NK-92 (cell line): ENCODE results near the gene TTC16.

ENCODE experiments used
- DNase-seq: peaks from one replicate; lab custom pipeline; 2025; ENCODE audit not compliant: unreplicated experiment; lab: John Stamatoyannopoulos, UW

Gene TTC16

DNA sequence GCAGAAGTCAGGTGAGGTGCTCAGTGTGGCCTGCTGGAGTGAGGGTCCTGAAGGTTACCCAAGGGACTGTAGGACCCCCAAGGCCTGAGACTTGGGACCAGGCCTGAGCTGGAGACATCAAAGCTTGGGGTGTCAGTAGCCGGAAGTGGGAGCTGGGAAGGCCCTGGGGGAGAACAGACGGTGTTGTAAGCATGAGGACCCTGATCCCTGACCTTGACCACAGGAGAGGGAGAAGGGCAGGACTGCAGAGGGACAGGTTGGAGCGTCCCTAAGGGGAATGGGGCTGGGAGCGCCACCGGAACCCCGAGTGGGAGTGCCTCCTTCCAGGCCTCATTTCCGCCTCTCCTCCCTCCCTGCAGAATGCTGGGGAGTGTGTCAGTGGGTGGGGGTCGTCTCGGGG lies 533 bp downstream of the TTC16 start:
- no peak for DNase-seq

DNA sequence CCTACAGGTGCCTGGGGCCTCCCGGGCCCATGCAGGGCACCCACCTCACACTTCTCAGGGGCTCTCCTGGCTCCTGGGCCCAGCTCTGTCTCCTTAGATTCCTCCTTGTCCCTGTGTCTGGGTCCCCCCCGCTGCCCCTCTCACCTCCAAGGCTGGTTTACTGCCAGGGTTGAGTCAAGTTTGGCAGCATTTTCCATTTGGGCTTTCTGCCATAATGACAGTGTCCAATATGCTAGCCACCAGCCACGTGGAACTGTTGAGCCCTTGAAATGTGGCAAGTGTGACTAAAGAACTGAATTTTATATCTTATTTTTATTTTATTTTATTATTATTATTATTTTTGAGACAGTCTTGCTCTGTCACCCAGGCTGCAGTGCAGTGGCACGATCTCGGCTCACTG lies 1.9 kb downstream of the TTC16 start:
- DNase-seq: no peak

DNA sequence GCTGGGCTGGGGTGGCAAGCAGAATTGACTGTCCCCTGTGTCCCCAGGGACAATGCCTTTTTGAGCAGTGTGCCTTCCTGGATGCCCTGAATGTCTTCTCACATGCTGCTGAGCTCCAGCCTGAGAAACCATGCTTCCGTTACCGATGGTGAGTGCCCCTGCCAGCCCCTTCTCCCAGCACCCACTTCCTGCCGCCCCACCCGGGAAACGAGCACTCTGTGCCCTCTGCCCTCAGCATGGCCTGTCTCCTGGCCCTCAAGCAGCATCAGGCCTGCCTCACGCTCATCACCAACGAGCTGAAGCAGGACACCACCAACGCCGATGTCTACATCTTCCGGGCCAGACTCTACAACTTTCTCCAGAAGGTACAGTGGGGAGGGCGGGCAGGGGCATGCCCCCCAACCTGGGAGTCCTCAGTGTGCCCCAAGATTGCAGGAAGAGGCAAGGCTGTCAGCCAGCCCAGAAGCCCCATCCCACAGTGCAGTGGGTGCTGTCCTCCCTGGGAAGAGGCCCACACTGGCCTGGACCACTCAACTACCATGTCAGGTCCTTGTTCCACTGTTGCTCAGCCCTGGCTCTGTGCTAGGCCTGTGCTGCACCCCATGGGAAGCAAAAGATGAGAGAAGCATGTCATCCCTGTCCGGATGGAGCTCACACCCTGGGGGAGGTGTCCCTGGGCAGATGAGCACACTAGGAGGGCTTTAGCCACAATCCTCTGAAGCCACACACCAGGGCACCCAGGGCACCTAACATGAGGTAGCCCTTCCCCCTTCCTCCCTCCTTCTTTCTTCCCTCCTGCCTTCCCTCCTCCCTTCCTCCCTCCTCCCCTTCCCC lies 4.4 kb downstream of the TTC16 start:
- no peak for DNase-seq

DNA sequence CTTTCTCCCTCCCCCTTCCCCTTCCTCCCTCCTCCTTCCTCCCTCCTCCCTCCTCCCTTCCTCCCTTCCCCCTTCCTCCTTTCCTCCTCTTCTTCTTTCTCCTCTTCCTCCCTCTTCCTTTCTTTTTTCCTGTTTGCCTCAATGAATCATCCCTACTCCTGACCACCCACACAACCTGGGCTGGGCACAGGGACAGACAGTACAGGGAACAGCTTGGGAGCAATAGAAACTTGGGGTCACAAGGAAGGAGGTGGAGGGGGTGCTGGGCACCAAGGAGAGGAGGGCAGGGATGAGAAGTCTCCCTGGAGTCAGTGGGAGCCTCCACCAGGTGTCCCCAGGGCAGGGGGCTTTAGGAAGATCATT lies 5.0 kb downstream of the TTC16 start:
- no peak for DNase-seq

DNA sequence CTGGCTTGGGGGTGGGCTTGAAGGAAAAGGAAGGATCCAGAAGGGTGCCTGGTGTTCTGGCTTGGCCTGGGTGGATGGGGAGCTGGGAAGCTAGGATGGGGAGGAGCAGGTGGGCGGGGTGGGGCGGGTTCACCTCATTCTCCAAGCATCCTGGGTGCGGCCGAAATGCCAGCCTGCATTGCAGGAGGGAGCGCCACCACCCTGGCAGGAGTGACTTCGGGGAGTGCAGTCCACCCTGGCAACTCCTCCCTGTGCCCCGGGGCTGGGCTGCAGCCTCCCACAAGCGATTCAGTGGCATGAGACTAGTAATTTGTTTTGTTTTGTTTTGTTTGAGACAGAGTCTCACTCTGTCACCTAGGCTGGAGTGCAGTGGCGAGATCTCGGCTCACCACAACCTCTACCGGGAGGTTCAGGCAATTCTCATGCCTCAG lies 5.5 kb downstream of the TTC16 start:
- DNase-seq: no peak

DNA sequence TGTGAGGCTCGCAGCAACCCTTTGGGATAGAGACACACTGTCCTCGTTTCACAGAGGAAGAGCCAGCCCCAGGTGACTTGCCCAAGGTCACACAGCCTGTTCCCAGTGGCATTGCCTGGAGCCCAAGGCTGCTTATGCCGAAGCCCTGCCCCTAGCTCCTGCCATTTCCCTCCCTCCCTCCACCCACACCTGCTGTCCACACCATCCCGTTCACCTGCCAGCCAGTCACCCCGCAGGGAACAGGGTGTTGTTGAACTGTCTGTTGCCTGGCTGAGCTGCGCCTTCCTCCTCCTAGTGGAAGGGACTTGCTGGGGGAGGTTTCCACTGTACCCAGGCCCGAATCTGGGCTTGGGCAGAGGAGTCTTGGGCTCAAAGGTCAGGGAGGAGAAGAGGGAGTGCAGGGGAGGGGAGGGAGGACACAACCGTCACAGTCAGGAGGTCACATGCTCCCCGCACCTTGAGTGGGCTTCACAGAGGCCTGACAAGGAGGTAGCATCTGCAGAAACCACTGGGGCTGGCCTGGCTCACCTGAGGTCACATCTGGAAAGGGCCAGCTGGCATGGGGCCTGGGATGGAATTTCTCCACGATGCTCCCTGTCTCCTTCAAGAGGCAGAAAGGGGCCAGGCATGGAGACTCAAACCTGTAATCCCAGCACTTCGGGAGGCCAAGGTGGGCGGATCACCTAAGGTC lies 6.3 kb downstream of the TTC16 start:
- no peak for DNase-seq

DNA sequence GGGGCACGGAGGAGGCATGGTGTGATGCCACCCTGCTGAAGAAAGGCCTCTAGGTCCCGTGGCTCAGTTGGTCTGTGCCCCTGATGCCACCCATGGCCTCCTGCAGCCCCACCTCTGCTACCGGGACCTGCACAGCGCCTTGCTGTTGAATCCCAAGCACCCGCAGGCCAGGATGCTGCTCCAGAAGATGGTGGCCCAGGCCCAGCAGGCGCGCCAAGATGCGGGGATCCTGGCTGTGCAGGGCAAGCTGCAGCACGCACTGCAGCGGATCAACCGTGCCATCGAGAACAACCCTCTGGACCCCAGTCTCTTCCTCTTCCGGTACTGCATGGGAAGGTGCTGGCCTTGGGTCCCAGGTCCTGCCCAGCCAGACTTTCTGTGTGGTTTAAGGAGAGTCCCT lies 7.1 kb downstream of the TTC16 start:
- DNase-seq: no peak

DNA sequence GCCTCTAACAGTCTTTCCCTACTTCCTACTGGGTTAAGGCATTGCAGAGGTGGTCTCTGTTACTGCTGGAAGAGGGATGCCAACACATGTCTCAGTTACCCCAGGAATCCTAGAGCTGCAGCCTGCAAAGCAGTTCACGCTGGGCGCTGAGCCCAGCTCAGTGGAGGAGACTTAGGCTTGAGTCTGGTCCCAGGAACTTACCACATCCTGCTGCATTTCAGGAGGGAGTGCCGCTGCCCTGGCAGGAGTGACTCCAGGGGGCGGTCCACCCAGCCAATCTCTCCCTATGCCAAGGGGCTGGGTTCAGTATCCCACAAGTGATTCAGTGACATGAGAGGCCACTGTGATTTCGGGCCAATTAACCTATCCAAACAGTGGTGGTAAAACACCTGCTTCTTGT lies 7.6 kb downstream of the TTC16 start:
- DNase-seq: no peak

DNA sequence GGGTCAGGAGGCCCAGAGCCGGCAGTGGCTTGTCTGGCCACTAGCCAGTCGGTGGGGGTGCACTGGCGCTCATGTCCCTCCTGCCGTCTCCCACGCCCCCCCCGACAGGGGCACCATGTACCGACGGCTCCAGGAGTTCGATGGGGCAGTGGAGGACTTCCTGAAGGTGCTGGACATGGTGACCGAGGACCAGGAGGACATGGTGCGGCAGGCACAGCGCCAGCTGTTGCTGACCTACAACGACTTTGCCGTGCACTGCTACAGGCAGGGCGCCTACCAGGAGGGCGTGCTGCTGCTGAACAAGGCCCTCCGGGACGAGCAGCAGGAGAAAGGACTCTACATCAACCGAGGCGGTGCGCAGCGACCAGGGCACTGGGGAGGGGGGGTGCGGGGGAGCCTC lies 8.1 kb downstream of the TTC16 start:
- no peak for DNase-seq

DNA sequence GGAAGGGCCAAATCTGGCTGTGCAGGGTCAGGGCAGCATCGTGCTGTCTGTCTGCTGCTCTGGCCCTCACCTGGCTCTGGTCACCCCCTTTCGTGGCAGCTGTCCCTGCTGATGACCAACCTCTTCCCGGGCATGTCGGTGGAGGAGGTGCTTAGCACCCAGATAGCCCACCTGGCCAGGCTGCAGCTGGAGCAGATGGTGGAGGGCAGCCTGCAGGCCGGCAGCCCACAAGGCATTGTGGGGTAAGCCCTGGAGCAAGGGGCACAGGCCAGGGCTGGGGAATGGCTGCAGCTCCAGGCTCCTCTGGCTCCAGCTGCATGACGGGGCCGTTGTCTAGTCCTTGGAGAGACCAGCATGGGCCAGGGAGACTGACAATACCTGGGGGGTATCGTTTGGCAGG lies 11.0 kb downstream of the TTC16 start:
- DNase-seq: no peak

DNA sequence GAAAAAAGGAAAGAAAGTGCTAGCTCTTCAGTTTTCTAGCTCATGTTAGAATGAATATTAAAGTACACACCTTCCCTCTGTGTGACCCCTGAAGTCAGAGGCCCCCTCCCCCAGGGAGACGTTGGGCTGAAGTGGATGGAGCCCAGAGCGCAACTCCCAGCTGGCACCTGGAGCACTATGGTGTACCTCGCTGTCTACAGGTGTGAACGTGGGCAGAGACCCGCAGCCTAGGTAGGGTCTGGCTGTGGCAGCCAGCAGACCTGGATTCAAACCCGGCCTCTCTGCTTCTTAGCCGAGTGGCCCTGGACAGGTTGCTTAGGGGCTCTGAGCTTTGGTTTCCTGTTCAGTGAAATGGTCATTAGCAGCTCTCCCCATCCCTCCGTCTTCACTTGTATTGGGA lies 12.9 kb downstream of the TTC16 start:
- no peak for DNase-seq

DNA sequence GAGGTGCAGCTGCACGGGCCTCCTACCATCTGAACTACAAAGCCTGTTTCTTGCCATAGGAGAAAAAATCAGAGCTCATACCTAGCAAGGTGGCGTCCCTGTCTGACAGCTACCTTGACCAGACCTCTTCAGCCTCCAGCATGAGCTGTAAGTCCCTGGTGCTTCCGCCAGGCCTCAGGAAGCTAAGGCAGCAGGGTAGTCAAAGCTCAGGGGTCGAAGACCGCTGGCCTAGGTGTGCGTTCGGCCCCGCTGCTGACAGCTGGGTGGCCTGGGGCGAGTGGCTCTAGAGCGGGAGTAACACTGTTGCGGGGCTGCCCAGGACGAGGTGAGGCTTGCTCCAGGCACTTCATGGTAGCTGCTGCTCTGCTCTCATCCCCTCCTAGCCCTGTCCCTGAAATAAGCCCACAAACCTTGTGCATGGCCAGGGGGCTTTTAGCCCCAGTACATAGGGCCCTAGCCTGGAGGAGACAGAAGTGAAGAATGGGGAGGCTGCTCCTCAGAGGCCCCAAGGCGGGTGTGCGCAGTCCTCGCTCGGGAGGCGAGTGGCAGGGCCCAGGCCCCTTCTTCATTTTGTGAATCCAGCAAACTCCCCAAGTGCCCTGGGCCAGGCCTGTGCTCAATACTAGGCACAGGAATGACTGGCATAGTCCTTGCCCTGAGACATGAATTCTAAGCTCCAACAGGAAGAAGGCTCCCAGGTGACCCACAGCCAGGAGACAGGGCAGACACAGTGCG lies 13.8 kb downstream of the TTC16 start:
- no peak for DNase-seq

DNA sequence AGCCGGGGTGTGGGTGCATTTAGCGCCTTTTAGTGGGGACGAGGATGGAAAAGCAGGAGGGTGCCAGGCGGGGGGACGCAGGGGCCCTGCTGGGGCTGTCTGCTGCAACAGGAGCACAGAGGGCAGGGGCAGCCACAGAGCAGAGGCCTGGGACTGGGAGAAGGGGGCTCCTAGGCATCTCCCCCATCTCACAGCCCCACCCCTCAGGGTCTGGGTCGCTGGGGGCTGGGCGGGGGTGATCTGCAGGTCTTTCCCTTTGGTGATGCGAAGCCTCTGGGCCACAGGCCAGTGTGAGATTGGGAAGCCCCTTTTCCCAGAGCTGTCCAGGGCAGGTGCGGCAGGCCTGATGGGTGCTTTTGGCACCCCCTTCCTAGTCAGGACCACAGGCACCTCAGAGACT lies 14.4 kb downstream of the TTC16 start:
- no peak for DNase-seq

DNA sequence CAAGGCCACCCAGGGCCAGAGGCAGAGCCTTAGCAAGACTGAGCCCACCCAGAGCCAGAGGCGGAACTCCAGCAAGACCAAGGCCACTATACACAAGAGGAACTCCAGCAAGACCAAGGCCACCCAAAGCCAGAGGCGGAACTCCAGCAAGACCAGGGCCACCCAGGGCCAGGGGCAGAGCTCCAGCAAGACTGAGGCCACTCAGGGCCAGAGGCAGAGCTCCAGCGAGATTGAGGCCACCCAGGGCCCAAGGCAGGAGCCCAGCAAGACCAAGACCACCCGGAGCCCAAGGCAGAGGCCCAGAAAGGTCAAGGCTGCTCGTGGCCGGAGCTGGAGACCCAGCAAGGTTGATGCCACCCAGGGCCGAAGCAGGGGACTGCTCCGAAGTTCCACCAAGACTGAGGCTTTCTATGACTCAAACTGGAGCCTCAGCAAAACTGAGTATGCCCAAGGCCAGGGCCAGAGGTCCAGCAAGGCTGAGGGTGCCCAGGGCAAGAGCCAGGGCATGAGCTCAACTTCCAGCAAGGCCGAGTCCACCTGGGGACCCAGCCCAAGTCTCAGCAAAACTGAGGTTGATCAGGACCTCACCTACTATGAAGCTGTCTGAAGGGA lies 15.0 kb downstream of the TTC16 start:
- no peak for DNase-seq

DNA sequence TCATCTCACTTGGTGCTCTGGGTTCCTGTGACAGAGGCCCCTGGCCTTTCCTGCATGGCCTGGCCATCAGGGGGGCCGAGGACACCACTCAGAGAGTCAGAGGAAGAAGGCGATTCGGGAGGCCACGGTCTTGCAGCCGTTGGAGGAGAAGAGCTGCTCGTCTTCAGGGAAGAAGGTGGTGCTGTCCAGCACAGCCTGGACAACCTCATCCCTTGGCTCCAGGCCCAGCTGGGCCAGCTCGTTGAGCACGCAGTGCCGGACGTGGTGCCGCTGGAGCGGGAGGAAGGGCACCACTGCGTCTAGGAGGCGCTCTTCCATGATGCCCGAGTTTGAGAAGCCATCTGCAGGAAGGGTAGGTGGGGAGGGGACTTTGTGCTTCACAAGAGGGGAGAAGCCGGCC lies 16.1 kb downstream of the TTC16 start:
- DNase-seq: no peak

DNA sequence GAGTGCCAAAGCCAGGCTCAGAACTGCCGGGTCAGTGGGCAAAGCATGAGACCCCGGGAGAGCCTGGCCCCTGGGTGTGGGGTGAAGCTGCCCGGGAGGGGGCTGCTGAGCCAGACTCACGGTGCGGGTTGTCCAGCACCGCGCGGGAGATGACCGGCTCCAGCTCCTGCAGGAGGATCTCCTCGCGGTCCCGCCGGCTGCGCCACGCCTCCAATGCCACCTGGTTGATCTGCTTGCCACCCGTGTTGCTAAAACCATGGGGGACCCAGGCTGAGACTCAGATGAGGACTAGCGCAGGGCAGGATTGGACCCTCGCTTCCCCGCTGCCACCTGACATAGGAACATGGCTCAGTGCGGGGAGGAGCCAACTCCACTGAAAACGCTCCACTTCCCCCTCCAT lies 16.6 kb downstream of the TTC16 start:
- no peak for DNase-seq

DNA sequence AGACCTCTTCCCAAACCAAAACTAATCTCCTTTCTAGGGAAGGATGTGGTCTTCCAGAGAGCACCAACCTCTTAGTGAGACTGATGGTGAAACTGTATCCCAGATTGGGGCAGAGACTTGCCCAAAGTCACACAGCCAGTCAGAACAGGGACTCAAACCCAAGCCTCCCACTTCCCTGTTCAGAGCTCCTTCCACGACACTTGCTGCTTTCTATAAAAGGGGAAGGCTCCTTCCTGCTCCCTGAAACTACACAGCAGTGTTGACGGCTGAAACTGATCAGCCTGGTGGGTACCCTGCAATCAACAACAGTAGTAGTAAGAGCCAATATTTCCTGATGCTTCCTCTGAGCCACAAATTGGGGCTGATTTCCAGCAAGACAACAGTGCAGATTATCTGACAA lies 17.7 kb downstream of the TTC16 start:
- no peak for DNase-seq

DNA sequence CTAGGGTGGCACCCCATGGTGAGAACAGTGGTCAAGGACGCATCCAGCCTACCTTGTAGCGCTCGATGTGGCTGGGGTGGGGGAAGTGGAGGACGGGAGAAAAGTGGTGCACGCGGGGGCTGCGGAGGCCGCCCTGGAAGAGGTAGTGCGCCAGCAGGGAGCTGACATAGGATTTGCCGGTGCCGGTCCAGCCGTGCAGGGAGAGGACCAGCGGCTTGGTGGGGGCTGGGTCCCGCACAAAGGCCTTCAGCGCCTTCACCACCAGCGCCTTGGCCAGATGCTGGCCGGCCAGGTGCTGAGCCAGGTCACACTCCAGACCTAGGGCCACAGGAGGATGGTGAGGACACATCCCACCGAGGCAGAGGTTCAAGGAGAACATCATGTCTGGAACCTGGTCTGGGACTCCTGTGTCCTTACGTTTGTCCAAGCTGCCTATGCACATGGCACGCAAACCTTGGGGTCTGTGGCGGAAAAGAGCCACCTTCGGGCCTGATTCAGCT lies 18.4 kb downstream of the TTC16 start:
- no peak for DNase-seq

DNA sequence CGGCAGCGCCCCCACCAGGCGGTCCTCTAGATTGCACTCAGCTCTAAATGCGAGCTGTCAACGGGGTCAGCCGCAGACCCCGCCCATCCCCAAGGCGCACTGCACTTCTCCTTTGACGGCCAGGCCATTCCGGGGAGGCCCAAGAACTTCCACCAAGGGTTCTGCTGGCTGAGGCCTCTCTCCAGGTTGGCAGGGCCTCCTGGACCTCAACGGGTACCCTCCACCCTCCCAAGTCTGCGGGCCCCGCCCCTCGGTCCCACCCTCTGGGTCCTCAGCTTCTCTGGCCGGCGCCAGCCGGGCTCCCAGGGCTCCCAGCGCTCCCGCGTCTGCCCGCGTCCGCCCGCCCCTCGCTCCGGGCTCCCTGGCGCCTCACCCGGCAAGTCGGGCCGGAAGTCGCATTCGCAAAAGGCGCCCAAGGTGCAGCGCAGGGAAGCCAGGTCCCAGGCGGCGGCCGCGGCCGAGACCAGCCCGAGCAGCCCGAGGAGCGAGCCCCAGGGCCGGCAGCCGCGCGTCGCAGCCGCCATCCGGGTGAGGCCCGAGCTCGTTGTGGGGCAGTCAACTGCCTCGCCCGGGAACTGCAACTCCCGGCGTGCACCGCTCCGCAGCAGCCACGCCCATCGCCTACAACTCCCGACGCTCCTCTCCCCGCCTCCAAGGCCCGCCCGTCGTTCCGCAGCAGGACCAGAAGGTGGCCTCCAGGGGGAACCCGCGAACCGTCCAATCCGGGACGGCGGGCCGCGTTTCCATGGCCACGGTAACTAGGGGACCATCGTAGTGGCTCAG lies 19.1 kb downstream of the TTC16 start, which contains the start of gene TOR2A:
TSS of gene TOR2A (minus strand) at position 548 of the 783 bp plus-strand sequence. CDS start at position 524, 24 bp downstream.
- peak; percentile 77 for DNase-seq

DNA sequence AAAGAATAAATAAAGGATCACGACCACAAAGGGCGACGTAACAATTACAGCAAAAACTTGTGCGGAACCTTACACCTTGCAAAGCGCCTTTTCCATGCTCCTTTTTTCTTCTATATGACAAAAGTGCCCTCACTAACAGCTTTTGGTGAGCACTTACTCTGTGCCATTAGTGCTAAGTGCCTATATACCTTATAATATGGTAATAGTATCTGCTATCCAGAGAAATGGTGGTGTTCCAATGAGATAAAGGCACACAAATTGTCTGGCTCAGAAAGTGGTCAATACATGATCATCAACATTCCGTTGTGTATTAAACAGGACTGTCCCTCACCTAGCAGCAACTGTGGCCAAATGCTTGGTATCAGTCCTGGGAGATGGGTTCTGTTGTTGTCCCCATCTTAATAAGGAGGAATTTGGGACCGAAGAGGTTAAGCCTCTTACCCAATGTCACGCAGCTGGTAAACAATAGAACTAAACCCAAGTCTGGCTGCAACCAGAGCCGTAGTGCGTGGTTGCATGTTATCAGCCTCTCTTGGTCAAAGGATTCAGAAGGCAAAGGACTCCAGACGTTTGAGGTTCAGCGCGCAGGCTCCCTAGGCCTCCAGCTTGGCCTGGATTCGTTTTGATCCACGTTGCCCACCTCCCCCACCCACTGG lies 19.8 kb downstream of the TTC16 start:
- DNase-seq: no peak
